Common myeloid progenitor, CD34-positive (primary cell): ENCODE data around the gene UCP3.

Experiments
- CTCF ChIA-PET: fragments of 350-600 bp; sonication (Branson Sonifier 250); formaldehyde crosslinking; loops from one replicate; lab custom pipeline; 2021; ENCODE audit warnings: antibody characterized with exemption; lab: Charles Lee
- POLR2A ChIA-PET: fragments of 350-600 bp; sonication (Branson Sonifier 250); formaldehyde crosslinking; loops from one replicate; lab custom pipeline; 2021; ENCODE audit warnings: antibody characterized with exemption; lab: Charles Lee
- DNase-seq, 3 donors: peaks; one replicate each; pipeline versions ENCODE4 v3.0.0 to v3.0.0-alpha.2; 2013
- H3K27ac ChIP-seq, 2 experiments: 1 replicate in 1 of 2; 2 replicates in 1 of 2; pipeline ENCODE4 v1.7.0; 2013; ENCODE audit warnings: inconsistent platforms in 2 of 2, low read length in 2 of 2, mild to moderate bottlenecking in 2 of 2, low read depth in 1 of 2, moderate library complexity in 1 of 2; ENCODE audit not compliant: severe bottlenecking in 2 of 2, insufficient read depth in 1 of 2, poor library complexity in 1 of 2
- H3K27me3 ChIP-seq, 5 experiments: replicated peaks in 2 of 5; 1 replicate in 3 of 5; 2 replicates in 2 of 5; pipeline versions ENCODE4 v1.6.1 to v1.7.0; 2013; ENCODE audit warnings: low read length in 4 of 5, mild to moderate bottlenecking in 2 of 5, moderate library complexity in 2 of 5, inconsistent platforms in 1 of 5; ENCODE audit not compliant: insufficient read depth in 5 of 5, control insufficient read depth in 4 of 5
- H3K36me3 ChIP-seq, 4 experiments: 1 replicate in 2 of 4; 2 replicates in 2 of 4; pipeline versions ENCODE4 v1.6.1 to v1.7.0; 2013; ENCODE audit warnings: low read length in 3 of 4, control low read depth in 1 of 4, mild to moderate bottlenecking in 1 of 4; ENCODE audit not compliant: control insufficient read depth in 4 of 4, insufficient read depth in 4 of 4
- H3K4me1 ChIP-seq, 4 experiments: 1 replicate in 3 of 4; 2 replicates in 1 of 4; pipeline versions ENCODE4 v1.6.1 to v1.7.1; 2013; ENCODE audit warnings: low read length in 3 of 4, mild to moderate bottlenecking in 3 of 4, control low read depth in 1 of 4, inconsistent platforms in 1 of 4, moderate library complexity in 1 of 4; ENCODE audit not compliant: control insufficient read depth in 4 of 4, insufficient read depth in 4 of 4; ENCODE audit errors: control extremely low read depth in 1 of 4
- H3K4me3 ChIP-seq, 7 experiments: 1 replicate in 4 of 7; 2 replicates in 3 of 7; pipeline versions ENCODE4 v1.5.1 to v1.7.0; 2013; ENCODE audit warnings: mild to moderate bottlenecking in 7 of 7, low read length in 6 of 7, moderate library complexity in 6 of 7, inconsistent platforms in 2 of 7, low read depth in 2 of 7, control low read depth in 1 of 7; ENCODE audit not compliant: insufficient read depth in 4 of 7, control insufficient read depth in 1 of 7; ENCODE audit errors: extremely low read depth in 1 of 7
- H3K9me3 ChIP-seq, 5 experiments: 1 replicate in 4 of 5; 2 replicates in 1 of 5; pipeline versions ENCODE4 v1.6.1 to v1.7.1; 2013; ENCODE audit warnings: low read length in 4 of 5, mild to moderate bottlenecking in 2 of 5, inconsistent platforms in 1 of 5, low read depth in 1 of 5, moderate library complexity in 1 of 5; ENCODE audit not compliant: control insufficient read depth in 4 of 5, insufficient read depth in 2 of 5; ENCODE audit errors: control extremely low read depth in 1 of 5
- WGBS: methylation state at CpG from one replicate; pipeline ENCODE4 v1.1.5; 2013; ENCODE audit not compliant: insufficient coverage; 5-methylcytosine and 5-hydroxymethylcytosine counted together

Gene UCP3

DNA sequence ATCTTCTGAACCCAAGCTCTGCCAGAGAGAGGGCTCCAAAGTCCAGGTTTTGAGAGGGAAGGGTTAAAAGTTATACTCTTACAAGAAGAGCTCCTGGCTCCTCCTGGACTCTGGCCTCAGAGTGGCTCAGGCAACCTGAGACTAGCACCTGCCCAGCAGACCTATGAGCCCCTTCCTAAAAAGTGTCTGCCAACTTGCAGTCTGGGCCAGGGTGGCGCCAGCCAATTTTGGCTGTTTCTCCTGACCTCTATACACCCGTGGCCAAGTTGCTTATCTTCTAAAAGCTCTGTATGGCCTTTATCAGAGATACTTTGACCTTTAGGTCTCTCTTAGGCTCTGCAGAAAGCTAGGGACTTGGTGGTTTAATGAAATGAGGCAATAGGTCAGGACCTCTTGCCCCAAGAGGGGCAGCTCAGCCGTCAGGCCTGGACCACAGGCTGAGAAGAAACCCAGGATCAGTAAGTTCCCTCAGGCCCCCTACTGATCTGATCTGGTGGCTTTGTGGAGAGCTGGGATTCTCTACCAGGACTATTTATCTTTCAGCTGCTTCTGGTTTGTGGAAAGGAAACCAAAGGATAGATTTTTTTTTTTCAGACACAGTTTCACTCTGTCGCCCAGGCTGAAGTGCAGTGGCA is 10.3 kb upstream of the UCP3 start:
- Histone ChIP-seq H3K36me3 (peaks cover 2 to 34% (median 10%) of the 10 kb centered on the region in 4 experiments), H3K27ac (peak overlapping the region in 1 of 2 experiments; percentile 67), H3K27me3 (no peaks in the 10 kb centered on the region), H3K9me3 (no peaks in the 10 kb centered on the region), H3K4me1 (peaks cover 4 to 55% (median 48%) of the 10 kb centered on the region in 4 experiments), H3K4me3 (no peak overlapping the region)
- DNase-seq: no peak
- ChIA-PET CTCF (interaction anchor here (0.9 to 2.6 kb wide), 8 partner anchors 9 to 52 kb away, joined by 3 to 10 read pairs (median 4); no protein-coding TSS in a partner anchor), POLR2A (no interaction called here)
- 77% methylated on average over 3 of the region's 4 CpGs for WGBS

DNA sequence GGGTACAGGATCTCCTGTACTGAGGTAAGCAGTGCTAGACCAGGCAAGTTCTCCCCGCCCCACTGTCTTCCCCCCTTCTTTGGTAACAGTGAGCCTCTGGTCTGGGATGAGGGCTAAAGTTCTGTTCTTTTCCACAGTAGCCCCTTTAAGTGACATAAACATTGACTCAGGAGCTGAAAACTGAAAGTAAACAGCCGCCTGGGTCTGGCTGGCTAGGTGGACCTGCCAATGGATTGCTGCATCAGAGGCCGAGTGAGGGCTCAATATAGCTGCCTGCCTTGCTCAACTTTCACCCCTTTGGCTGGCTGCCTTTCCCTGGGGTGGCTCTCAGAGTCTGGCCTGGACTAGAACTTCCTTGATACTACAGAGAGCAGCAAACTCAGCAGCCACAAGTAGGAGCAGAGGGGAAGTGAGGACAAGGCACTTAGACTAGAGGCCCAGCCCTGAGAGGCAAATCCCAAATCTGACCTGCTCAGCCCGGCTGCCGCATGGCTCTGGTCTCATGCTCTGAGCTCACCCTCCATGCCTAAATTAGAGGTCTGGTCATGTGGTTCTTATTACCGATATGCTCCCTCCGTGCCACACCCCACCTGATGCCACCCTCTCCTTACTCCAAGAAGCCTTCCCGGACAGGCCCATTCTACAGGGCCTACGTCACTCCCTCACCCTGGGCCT is 9.6 kb upstream of the UCP3 start:
- Histone ChIP-seq H3K27me3 (no peaks in the 10 kb centered on the region), H3K9me3 (no peaks in the 10 kb centered on the region), H3K36me3 (peaks cover 2 to 31% (median 11%) of the 10 kb centered on the region in 4 experiments), H3K4me3 (no peak overlapping the region), H3K27ac (peak overlapping the region in 1 of 2 experiments; percentile 67), H3K4me1 (peaks cover 4 to 59% (median 54%) of the 10 kb centered on the region in 4 experiments)
- CTCF ChIA-PET: interaction anchor here (0.9 to 2.6 kb wide), 8 partner anchors 16 to 54 kb away, joined by 3 to 10 read pairs (median 4); no protein-coding TSS in a partner anchor
- WGBS: 74% methylated on average over 9 of the region's 9 CpGs
- POLR2A ChIA-PET: interaction anchor here (1.0 kb wide), 1 partner anchor 11 kb away, joined by 3 read pairs; no protein-coding TSS in a partner anchor
- DNase-seq: peak in 2 of 3 donors; percentile 36 to 48

DNA sequence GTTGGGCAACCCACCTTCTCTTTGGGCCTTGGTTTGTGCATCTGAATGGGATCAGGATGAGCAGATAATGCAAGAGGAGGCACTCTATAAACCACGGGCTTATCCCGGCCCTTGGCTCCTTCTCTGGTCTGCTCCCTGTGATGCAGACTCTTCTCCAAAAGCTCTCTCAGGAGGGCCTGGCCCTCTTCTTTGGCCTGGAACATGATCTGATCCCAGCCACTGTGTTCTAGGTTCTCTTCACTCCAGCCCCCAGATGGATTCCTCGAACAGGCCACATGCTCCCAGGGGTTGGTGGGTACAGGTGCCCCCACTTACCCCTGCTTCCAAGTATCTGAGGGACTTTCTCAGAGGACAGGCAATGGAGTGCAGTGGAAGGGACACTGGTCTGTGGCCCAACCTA is 8.7 kb upstream of the UCP3 start:
- Histone ChIP-seq H3K4me1 (peaks cover 4 to 63% (median 55%) of the 10 kb centered on the region in 4 experiments), H3K36me3 (peaks cover 2 to 28% (median 11%) of the 10 kb centered on the region in 4 experiments), H3K27me3 (no peaks in the 10 kb centered on the region), H3K9me3 (no peaks in the 10 kb centered on the region), H3K27ac (no peak overlapping the region), H3K4me3 (no peak overlapping the region)
- ChIA-PET CTCF (interaction anchor here (1.3 to 2.6 kb wide), 3 partner anchors 17 to 53 kb away, joined by 4 to 10 read pairs (median 6); no protein-coding TSS in a partner anchor), POLR2A (interaction anchor here (1.0 kb wide), 1 partner anchor 10 kb away, joined by 3 read pairs; no protein-coding TSS in a partner anchor)
- WGBS: 93% methylated on average over 3 of the region's 3 CpGs
- no peak for DNase-seq

DNA sequence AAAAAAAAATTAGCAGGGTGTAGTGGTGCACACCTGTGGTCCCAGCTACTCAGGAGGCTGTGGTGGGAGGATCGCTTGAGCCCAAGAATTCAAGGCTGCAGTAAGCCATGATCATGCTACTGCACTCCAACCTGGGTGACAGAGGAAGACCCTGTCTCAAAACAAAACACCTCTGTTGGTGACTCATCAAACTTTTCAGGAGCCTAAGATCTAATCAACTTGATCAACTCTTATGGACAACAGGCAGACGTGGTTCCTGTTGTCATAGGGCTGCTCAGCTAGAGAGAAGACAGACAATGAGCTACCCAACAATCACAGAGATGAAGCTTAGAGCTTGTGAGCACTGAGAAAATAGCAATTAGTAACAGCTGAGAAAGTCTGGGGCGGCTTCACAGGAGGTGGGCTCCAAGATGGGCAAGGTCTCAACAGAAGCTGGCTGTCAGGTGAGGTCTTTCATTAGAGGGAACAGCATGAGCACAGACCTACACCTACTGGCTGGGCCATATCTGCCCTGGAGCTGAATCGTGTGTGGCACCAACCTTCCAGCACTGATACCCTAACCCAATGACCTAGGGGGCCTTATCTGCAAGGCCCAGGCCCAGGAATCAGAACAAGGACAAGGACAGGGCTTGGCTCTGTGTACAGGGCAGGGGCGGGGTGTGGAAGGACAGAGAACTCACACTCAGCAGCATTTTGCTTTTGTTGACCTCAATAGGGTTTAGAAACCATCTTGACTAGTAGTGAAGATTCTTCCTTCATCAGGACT is 7.2 kb upstream of the UCP3 start:
- WGBS: 97% methylated on average over 5 of the region's 5 CpGs
- H3K4me1 ChIP-seq: peaks cover 7 to 73% (median 63%) of the 10 kb centered on the region in 4 experiments

DNA sequence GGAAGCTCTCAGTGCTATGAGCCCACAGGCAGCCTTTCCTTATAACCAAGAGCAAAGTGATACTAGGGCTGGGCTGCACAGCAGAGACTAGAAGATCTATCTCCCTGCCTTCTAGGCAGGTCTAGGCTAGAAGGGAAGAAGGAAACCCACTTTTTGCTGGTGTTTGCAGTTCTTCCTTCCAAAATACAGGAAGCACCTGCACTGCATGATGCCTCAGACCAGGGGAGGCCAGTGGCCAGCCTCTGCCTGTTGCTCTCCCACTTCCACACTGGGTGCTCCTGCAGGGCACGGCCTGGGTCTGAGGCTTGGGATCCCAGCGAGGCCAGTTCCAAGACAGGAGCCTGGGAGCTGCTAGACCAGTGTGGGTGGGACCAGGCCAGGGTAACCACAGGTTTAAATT is 6.0 kb upstream of the UCP3 start:
- Histone ChIP-seq H3K27ac (no peak overlapping the region), H3K27me3 (no peaks in the 10 kb centered on the region), H3K4me1 (peaks cover 7 to 73% (median 63%) of the 10 kb centered on the region in 4 experiments), H3K4me3 (no peak overlapping the region), H3K9me3 (no peaks in the 10 kb centered on the region), H3K36me3 (peaks cover 2 to 29% (median 10%) of the 10 kb centered on the region in 4 experiments)
- peak; percentile 34 to 77 (median 65) for DNase-seq
- ChIA-PET POLR2A (interaction anchor here (1.3 kb wide), 1 partner anchor 20 kb away, joined by 4 read pairs; no protein-coding TSS in a partner anchor), CTCF (interaction anchor here (1.1 to 2.1 kb wide), 9 partner anchors 12 to 54 kb away, joined by 3 to 6 read pairs (median 4); partner anchors contain the start of gene UCP2)
- 29% methylated on average over 2 of the region's 2 CpGs for WGBS

More for the DNA sequence above, 7.2 kb upstream of the UCP3 start:
- H3K27me3 ChIP-seq: no peaks in the 10 kb centered on the region
- H3K9me3 ChIP-seq: no peaks in the 10 kb centered on the region
- ChIA-PET POLR2A (no interaction called here), CTCF (interaction anchor here (0.8 to 1.6 kb wide), 8 partner anchors 11 to 56 kb away, joined by 3 to 5 read pairs (median 3); partner anchors contain the start of gene UCP2)
- no peak overlapping the region for H3K27ac ChIP-seq
- DNase-seq: peak in 2 of 3 donors; percentile 22 to 41
- H3K4me3 ChIP-seq: no peak overlapping the region
- peaks cover 2 to 26% (median 10%) of the 10 kb centered on the region in 4 experiments for H3K36me3 ChIP-seq

DNA sequence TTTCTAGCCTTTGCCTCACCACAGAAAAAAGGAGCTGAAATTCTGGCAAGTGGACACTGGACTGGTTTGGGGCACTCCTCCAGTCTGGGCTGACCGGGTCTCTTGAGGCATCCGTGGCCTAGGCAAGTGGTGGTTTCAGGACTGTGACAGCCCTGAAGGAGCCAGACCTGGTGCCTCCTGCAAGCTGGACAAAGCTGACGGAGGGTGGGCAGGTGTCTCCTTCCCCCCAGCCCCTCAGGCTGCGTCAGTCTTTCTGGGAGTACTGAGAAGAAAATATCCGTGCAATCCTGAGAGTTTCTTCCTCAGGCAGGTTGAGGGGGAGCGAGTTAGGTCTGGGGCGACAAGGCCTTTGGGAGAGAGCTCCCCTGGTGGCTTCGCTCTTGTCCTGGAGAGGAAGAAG is 4.3 kb upstream of the UCP3 start:
- Histone ChIP-seq H3K4me1 (peaks cover 7 to 60% (median 48%) of the 10 kb centered on the region in 4 experiments), H3K4me3 (no peak overlapping the region), H3K27ac (no peak overlapping the region), H3K36me3 (peaks cover 2 to 29% (median 10%) of the 10 kb centered on the region in 4 experiments), H3K9me3 (no peaks in the 10 kb centered on the region), H3K27me3 (no peaks in the 10 kb centered on the region)
- whole genome bisulfite sequencing: 100% methylated on average over 8 of the region's 8 CpGs
- ChIA-PET CTCF (interaction anchor here (1.0 to 2.1 kb wide), 3 partner anchors 8 to 34 kb away, joined by 3 to 6 read pairs (median 3); no protein-coding TSS in a partner anchor), POLR2A (interaction anchor here (0.6 kb wide), 1 partner anchor 149 kb away, joined by 3 read pairs; no protein-coding TSS in a partner anchor)
- no peak for DNase-seq
